GM18873 (cell line): Measurements from ENCODE around the gene MRPS12.

Experiments
- ATAC-seq: cut with Tn5 transposase; IDR thresholded peaks from one replicate; pipeline ENCODE4 v1.9.1; 2021; ENCODE audit warnings: mild to moderate bottlenecking, moderate library complexity, moderate number of reproducible peaks; ENCODE audit not compliant: unreplicated experiment, low FRiP score

MRPS12 gene

GRCh38 chr19:38970664-38971532 lies 40.2 kb downstream of the MRPS12 start:
- no peak for ATAC-seq

- ATAC-seq: no peak
Measured at GRCh38 chr19:38971672-38972071, 40.9 kb downstream of the MRPS12 start.

GRCh38 chr19:38974624-38975213 lies 44.0 kb downstream of the MRPS12 start:
- no peak for ATAC-seq

DNA sequence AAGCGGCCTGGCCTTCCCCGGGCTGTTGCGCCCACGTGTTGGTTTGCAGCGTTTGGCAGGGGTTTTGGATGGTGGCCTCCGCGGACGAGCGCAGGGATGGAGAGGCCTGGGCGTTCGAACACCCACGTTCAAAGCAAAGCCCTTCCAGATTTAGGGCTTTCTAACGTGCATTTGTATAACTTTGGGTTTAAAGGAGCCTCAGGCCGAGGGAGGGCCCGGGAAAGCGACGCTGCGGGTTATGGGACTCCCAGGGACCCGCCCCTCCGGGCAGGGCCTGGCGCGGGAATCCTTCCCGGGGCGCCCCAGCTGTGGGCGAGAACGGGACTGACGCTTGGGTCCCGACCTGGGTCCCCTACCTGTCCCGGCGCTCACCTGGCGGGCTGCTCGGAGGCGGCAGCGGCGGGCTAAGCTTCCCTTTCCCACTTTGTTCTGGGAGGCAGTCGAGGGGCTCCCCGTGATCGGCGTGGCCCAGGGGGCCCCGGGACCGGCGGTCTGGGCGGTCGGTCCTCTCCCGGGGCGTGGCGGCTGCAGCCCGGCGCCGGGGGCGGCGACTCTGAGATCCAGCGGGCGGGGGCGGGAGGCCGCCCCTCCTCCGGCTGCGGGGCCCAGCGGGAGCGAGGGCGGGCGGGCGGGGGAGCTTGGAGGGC lies 44.6 kb downstream of the MRPS12 start, which contains the start of gene FBXO17:
Gene FBXO17 (minus strand): TSS at position 529 of the 647 bp plus-strand sequence. CDS start 25,423 bp downstream, outside the sequence.
- ATAC-seq: no peak

DNA sequence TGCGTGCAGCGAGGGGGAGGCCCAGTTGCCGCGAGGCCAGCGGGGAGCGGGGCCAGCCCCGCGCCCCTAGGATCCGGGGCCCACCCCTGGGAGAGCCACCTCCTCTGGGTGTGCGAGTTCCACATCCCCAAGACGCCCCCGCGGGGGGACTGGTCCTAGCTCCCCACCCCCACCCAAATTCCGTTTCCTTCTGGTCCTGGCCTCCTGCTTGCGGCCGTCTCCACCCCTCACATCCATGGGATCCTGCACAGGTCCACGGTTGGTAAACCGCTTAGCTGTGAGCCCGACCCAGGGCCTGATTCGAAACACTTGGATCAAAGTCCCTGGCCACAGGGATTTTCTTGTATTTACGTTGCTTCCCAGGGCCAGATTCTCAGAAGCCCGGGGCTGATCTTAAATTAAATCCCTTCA lies 45.1 kb downstream of the MRPS12 start:
- no peak for ATAC-seq

- peak; percentile 46 for ATAC-seq
Measured at GRCh38 chr19:38977445-38978325, 46.9 kb downstream of the MRPS12 start.

- no peak for ATAC-seq
Measured at GRCh38 chr19:38978326-38978689, 47.6 kb downstream of the MRPS12 start.

DNA sequence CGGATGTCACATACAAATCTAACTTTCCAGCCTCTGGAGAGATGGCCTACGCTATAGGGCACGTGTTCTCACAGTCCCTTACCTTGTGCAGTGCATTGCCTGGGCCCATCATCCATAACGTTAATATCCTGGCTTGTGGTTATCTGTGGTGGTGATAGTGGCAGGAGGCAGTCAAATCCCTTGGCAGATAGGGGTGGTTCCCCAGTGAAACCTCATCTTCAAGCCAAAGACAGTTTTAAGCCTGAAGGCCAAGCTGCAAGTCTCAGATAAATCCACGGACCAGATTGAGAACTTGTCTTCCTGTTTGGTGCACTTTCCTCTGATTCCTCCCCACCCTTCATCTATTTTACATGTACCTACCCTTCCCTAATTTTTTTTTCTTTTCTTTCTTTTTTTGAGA lies 49.1 kb downstream of the MRPS12 start:
- ATAC-seq: no peak

DNA sequence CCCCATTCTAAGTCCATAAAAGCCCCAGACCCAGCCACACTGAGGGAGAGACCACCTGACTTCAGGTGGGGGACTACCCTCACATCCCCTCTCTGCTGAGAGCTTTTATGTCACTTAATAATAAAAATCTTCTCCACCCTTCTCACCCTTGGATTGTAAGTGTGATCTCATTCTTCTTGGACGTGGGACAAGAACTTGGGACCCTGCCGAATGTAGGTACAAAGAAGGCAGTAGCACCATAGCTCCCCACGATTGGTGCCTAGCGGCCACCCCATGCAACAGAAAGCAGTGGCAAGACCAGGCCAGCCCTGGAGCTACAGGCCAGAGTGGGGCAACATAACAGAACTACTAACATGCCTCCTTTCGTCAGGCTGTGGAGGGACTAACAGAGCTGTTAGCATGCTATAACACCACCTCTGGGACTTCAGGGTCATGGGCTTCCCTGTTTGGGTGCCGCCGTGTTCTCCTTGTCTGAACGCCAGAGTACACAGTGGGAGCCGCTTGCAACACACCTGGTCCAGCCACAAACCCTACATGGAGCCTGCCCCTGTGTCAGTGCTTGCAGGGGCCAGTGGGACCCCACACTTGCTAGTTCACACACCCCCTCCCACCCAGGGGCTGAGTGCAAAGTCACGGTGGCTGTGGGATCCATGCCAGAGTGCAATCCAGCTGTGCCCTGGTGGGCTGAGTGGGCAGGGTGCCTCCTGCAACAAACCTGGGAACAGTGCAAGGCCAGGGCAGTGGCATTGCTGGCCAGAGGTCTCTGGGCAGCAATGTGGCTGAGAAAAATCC lies 50.0 kb downstream of the MRPS12 start:
- no peak for ATAC-seq
